Eye (tissue), 1 donor: ENCODE results near the gene CTIF.
A peak's percentile ranks its signal among the peaks of the same experiment; 100 is the strongest.

ENCODE experiments used
- DNase-seq: peaks from one replicate; pipeline ENCODE4 v3.0.0-alpha.2; 2015

CTIF gene

GRCh38 chr18:48552130-48552529 is 13.3 kb downstream of the CTIF start:
- DNase-seq, result no peak

GRCh38 chr18:48553236-48553635 is 14.4 kb downstream of the CTIF start:
- DNase-seq, result no peak

GRCh38 chr18:48554610-48555400 is 16.0 kb downstream of the CTIF start:
- no peak for DNase-seq

GRCh38 chr18:48555465-48555995 is 16.7 kb downstream of the CTIF start:
- no peak for DNase-seq

GRCh38 chr18:48557640-48558174 is 18.9 kb downstream of the CTIF start:
- DNase-seq, result no peak

GRCh38 chr18:48558248-48558647 is 19.4 kb downstream of the CTIF start:
- no peak for DNase-seq

- DNase-seq, result no peak
Observed at GRCh38 chr18:48560491-48560890, 21.7 kb downstream of the CTIF start.

- DNase-seq, result no peak
Observed at GRCh38 chr18:48562075-48562474, 23.2 kb downstream of the CTIF start.

- no peak for DNase-seq
Observed at GRCh38 chr18:48563027-48563426, 24.2 kb downstream of the CTIF start.

- no peak for DNase-seq
Observed at GRCh38 chr18:48564139-48564538, 25.3 kb downstream of the CTIF start.

- DNase-seq, result no peak
Observed at GRCh38 chr18:48565105-48565504, 26.3 kb downstream of the CTIF start.

- DNase-seq, result no peak
Observed at GRCh38 chr18:48566589-48566988, 27.8 kb downstream of the CTIF start.

- no peak for DNase-seq
Observed at GRCh38 chr18:48567388-48567787, 28.6 kb downstream of the CTIF start.

GRCh38 chr18:48569139-48569914 is 30.5 kb downstream of the CTIF start:
- DNase-seq, result no peak

GRCh38 chr18:48569915-48570264 is 31.1 kb downstream of the CTIF start:
- DNase-seq, result no peak

- DNase-seq, result no peak
Observed at GRCh38 chr18:48570313-48570712, 31.5 kb downstream of the CTIF start.

GRCh38 chr18:48571639-48572384 is 33.0 kb downstream of the CTIF start:
- no peak for DNase-seq

GRCh38 chr18:48572402-48573126 is 33.7 kb downstream of the CTIF start:
- DNase-seq, result no peak

- no peak for DNase-seq
Observed at GRCh38 chr18:48573632-48574283, 34.9 kb downstream of the CTIF start.

GRCh38 chr18:48574667-48575300 is 36.0 kb downstream of the CTIF start:
- DNase-seq, result no peak

- peak; percentile 63 for DNase-seq
Observed at GRCh38 chr18:48575301-48575657, 36.4 kb downstream of the CTIF start.
